Hematopoietic multipotent progenitor cell treated with erythropoietin and hydrocortisone succinate and interleukin-3 and kit ligand, for 6 days (in vitro differentiated cells): ENCODE data around the gene TRPM3.

ENCODE experiments used
- DNase-seq: peaks from one replicate; pipeline ENCODE4 v3.0.0-alpha.2; 2015

The TRPM3 gene

DNA sequence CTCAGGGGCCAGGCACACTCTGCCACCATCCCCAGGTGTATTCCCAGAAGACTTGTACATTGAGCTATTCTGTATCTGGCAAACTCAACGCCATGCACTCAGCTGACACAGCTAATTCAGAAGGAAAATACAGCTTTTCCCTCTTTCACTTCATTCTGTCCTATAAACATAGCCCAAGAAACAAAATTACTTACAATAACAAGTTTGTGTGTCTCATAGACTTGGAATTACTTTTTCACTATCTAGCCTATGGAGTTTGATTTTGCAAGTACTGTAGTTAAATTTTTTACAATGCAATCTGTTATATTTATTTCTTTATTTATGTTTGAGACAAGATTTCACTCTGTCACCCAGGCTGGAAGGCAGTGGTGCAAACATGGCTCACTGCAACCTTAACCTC, 581.9 kb downstream of the TRPM3 start:
- no peak for DNase-seq

DNA sequence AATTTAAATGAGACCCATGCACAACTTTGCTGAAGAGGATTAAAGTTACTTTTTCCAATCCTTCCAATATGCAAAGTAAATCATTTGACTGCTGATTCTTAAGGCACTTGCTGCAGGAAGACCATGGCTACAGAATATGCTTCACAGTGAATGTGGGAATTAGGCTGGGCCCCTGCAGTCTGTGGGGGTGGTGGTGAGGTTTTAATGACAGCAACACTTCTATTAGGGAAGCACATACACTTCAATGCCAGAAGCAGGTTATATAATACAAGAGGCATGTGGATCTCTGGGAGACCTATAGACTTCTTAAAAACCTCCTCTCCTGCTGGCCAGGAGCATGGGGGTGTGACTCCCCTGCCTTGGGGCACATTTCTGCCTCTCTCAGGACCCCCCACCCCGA, 582.4 kb downstream of the TRPM3 start:
- no peak for DNase-seq

DNA sequence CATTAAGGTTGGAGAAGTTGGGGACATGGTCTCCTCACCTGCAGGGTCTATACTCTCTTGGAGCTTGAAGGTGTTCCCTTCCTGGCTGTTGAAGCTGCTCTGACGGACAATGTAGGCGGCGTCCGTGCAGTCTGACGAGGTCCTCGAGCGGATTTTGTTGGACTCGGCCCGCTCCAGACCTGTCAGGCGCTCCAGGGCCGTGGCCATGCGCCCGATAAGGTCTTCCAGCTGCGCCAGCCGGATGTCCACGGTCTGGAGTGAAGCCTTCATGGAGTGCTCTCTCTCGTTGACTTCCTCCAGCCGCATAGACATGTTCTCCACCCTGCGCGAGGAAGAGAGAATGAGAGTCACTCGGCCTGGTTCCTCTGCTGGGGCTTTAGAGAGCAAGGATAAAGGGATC, 584.3 kb downstream of the TRPM3 start:
- DNase-seq = no peak

DNA sequence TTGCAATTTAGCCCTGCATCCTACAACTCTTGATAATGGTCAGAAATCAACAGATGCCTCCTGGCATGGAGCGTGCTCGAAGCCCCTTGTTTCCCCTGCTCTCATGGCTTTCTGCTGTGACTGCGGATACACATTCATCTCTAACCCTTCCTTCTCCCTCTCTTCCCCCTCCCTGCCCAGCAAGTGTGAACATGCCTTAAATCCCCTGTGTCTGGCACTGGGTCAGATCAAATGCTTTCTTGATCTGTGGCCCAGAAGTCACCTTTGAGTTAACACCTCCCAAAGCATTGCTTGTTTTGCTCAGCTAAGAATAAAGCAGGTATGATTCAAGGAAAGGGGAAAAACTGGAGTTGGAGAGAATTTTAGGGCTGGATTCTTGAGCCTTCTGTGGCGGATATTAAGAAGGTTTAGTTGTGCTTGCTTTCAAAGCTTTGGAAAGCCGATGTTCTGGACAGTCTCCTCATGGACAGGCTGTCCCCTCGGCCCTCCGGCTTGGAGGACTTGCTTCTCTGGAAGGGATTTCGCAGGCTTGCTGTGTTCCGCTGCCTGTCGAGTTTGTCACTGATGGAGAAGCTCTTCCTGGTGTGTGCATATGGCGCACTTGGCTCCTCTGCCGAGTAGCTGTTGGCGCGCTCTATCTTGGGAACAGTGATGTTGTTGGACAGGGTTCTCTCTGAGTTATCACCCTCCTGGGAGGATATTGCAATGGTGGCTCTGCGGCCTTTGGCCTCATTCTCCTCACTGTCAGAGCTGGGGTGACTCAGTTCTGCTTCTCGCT, 585.7 kb downstream of the TRPM3 start:
- DNase-seq = no peak

DNA sequence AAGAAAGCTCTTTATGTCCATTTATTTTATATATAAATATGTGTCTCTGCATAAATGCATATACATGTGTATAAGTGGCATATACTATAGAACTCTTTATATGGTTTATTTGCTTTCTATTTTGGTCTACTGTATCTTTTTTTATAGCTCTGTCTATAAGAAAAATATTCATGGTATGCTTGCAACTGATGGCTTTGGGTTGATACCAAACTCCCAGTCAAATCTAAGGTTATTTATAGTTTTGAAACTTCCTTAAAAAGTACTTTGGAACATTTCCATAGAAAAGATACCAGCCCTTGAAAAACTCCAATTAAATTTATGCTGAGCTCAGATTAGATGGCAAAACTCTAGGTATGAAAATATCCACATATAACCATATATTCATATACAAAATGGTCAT, 587.0 kb downstream of the TRPM3 start:
- no peak for DNase-seq

DNA sequence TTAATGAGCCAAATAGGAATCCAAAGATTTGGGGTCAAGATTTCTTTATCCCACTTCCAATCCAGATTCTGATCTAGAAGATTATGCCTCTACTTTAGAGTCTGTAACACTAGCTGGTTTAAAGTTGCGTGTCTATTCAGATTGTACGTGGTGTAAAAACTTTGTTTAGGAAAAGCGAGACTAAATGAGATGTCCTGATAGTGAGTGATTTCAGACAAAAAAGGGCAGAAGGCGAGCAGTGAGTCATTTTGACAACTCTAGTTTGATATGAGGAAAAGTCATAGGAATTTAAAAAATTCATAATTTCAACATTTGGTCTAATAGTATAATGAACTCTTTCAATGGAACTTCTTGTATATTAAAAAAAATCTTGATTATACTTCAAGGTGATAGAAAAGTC, 587.4 kb downstream of the TRPM3 start:
- no peak for DNase-seq

DNA sequence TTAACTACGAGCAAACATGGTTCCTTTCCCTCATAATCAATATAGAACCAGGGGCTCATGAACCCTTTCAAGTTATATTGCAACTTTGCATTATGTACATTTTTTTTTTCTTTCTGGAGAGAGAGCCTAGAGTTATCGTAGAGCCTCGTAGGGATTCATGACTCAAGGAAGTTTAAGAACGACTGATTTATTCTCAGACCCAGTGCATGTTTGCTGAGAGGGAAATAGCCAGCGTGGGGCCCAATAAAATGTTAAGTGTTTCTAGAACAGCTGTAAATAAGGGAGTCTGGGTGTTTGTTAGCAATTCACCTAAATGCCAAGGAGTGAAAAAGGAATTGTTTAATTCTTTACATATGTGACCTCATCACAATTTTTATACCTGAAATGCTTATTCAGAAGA, 587.9 kb downstream of the TRPM3 start:
- no peak for DNase-seq

DNA sequence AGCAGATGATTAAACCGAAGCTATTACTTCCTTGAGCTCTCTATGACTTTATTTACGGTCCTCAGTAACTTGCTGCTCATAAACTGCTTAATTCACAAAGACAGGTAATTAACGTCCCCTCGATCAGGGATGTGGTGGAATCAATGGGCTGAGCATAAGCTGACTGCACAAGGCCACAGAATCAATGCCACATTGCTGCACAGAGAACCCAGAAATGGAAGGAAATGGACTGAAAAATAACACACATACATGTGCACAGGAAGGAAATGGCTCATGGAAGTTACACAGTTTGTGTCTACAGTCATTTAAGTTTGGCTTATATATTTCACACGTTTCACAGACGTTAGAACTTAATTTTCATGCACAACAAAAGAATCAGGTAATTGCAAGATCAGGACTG, 588.7 kb downstream of the TRPM3 start:
- no peak for DNase-seq

DNA sequence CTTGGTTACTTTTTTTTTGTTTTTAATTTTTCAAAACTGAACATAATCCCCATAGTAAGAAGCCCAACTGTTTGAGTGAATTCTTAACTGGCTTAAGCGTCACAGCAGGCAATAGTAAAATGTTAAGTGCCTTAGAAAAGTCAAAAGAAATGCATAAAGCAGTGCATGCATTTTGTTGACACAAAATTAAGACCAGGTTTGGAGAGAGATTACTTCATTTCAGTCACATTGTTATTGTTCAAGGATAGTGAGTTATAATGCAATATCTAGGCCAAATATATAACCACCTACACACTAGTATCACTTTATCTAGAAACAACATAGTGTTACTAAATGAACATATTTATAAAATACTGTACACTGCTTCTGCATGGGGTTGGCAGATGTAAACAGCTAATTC, 590.1 kb downstream of the TRPM3 start:
- DNase-seq = no peak

DNA sequence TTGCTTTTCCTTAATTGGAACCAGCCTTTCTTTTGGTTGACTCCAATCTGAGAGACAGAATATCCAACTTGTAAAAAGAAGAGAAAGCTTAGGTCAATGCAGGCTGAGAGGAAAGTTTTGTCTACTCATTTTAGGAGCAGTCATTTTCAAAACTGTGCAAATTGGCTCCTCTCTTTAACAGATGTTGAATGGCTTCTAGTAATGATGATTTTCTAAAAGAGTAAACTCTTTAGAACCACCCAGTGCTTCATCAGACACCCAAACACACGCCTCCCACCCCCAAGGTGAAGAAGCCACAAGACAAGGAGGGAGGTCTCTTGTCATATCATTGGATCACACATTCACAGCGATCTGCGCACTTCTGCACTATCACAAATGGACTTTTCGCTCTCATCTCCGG, 590.7 kb downstream of the TRPM3 start:
- DNase-seq = no peak

DNA sequence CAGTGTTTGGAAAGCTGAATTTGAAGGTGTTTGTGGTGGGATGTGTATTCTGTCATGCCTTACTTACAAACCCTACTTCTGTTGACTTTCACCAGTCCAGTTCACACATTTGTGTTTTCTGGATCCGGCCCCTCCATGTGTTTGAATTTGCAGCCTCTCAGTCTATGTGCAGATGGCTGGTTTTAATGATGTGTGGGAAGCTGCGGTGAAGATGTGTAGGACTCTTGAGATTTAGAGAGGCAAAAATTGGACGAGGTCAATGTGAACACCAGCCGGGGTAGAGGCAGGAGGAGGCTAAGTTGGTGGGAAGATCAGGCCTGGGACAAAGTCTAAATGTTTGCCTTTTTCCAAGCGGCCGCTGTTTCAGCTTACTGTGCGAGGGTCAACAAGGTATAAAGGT, 591.6 kb downstream of the TRPM3 start:
- DNase-seq = no peak

DNA sequence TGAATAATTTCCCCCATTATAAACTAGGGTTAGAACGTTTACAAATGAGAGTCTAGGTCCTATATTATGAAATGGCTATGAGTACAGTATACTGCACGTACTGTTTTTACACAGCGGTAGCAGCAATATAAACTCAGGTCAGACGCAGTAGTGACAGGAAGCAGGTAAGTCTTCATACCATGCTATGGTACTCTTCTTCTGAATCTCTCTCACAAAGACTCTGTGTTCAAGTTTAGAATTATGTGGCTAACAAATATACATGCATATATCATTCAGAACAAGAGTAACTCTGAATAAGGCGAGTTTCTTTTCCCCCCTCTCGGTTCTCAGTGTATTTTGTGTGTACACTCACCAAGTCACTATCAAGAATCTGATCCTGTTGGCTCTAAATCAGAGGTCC, 592.0 kb downstream of the TRPM3 start:
- DNase-seq = no peak

DNA sequence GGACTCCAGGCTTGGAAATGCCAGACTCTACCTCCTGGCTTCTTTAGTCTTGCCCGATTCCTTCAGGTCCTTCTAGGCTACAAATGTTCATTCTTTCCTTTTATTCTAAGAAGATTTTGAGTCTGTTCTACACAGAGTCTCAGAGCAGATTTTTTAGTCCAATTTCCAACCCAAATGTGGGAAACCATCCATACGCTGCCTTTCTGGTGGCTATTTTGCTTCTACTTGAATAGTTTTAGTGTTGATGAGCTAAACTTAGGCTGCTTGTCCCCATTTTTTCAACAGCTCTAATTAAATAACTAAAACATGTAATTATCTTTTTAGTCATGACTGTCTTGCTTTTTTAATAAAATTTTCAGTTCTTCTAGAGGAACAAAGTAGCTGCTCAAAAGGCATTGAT, 594.5 kb downstream of the TRPM3 start:
- no peak for DNase-seq

DNA sequence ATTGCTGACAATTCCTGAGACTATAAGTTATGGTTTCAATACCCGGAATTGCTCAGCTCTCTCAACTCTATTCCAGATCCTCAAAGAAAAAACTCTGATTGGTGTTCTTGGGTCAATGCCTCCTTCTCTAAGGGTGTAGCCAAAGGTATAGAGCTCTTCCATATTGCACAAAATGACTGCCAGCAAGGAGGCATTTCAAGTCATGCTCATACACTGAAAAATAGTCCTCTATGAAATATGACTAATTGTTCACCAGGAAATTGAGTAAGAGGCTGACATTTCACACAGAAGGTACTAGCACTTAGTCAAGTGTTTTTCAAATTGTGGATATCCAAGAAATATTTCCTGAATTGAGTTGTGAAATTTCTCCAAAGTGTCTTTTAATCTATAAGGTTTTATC, 595.9 kb downstream of the TRPM3 start:
- DNase-seq = no peak

DNA sequence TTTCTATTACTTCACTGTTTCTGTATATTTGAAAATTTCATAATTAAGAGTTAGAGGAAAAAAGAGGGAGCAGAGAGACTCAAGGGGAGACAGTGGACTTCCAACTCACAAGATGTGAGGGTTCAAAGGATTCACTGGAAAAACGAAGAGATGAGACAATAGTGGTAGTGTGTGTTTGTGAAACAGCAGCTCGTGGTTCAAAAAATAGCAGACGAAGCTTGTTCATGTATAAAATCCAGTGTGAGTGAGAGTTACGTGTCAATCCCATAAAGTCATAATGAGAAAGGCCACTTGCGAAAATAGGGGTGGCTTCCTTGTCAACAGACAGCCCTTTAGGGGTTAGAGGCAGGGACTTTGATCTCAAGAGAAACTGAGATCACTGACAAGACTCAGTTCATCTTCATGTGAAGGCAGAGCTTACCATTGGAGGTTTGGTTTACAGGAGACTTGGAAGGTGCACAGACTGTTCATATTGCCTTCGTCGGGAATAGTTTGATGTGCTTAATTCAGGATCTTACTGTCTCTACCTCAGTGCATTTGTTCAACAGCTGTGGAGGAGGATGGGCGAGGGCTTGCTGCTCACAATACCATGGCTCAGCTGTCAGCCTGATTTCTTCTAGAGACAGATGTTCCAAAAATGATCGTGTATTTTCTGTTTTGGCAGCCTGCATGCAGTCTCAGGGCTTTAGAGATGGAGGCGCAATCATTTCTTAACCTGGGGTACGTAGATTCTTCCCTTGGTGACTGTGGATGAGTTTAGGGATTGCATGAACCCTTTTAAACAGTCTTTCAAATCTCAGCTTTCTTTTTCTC, 601.3 kb downstream of the TRPM3 start:
- DNase-seq = no peak

DNA sequence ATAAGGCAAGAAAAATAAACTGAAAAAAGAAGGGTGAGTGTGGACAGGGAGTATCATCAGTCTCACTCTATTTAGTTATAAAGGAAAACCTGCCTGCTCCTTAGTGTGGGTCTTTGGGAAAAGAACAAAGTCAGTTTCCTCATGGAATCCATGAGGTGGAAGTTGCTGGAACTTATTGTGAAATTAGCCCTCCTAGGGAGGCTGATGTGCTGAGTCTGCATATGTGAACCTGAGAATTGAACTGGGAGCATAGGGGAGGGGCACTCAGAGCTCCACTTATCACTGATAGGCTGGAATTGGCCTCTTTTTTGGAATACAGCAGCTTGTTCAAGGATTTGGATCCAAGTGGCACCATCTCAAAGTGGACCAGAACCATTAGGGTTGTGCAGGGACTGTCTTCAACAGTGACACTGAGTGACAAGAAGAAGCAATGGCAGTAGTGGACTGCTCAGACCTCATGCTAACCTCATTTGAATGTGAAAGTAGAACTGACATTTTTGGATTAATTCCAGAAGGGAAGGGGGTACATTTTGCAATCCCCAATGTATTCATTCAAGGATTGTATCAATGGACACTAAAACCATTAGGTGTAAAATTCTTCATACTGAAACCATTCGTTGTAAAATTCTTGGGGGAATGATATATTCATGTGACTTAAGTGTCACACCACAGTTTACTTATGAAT, 603.4 kb downstream of the TRPM3 start:
- DNase-seq = no peak

DNA sequence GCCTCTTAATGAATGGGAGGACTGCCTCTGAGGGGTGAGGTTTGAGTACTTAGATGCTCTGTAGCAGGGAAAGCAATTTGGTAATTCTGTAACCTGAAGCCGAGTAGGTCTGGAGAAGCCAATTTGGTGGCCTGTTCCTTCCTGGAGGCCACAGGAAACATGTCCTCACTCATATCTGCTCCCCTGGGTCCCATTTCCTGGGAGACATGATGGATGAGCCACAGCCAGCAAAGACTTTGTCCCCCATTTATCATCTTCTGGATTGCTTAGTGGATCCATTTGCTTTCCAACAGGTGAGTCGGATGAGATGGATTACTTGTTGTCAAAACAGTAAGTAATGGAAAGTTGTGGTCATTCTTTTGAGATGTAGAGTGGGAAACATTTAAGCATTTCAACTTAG, 607.1 kb downstream of the TRPM3 start:
- no peak for DNase-seq

DNA sequence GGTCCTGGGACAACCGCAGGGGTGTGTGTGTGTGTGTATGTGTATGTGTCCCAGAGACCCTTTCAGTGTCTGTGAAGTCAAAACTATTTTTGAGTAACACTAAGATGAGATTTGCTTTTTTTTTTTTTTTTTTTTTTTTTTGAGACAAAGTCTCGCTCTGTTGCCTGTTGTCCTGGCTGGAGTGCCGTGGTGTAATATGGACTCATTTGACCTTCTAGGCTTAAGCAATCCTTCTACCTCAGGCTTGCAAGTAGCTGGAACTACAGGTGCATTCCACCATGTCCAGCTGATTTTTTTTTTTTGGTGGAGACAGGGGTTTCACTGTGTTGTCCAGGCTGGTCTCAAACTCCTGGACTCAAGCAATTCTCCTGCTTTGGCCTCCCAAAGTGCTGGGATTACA, 609.6 kb downstream of the TRPM3 start:
- DNase-seq = no peak

DNA sequence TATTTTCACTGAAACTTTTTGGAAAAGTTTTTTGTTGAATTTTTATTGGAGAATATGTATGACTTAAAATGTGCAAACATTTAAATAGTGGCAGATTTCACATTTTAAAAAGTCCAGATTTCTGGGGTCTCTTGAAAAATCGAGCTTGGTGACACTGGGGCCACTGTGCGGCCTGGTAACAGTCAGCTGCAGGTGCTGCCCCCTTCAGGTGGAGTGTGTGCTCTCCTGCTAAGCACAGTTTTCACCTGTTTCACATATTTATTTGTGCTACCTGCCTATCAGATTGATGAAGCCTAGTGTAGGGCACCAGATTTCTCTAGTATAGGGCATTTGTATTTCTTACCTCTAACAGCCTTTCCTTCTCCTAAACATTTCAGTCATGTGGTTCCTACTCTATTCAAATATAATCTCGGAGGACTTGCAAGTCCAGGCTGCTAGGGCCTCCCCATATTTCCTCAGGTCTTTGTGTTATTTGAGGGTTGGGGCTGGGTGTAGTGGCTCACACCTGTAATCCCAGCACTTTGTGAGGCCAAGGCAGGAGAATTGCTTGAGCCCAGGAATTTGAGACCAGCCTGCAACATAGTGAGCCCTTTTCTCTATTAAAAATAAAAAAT, 611.2 kb downstream of the TRPM3 start:
- peak; percentile 81 for DNase-seq

DNA sequence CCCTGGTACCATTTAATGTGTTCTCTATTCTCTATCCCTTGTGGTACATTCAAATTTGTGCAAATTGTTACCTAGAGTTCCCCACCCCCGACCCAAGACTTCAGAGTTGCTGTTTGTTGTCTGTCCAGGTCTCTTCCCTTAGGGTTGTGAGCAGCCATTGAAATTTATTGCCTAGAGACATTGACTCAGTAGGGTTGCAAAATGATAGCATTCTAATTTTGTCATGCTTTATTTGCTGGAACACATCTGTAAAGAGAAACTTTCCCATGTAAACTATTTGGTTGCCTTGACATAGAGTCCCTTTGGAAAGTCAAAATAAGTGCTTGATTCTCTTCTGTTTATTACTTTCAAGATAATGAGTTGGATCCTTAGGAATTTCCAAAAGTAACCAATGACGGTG, 615.3 kb downstream of the TRPM3 start:
- DNase-seq = no peak

DNA sequence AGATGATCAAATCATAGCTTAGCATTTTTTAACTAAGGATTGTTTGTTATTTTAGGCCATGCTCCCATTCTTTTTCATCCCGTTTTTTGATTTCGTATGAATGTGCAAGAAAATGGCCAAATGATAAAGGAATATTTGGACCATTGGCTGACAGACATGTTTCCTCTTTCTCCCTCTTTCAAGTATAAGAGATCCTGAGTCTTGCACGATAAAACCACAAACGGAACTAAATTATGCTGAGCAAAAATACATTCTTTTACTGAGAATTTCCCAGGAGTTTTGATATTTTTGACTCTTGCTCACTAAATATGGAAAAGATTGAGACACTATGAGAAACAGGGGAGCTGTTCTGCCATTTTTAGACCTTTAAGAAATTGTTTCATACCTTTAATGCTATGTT, 616.6 kb downstream of the TRPM3 start:
- DNase-seq = no peak

DNA sequence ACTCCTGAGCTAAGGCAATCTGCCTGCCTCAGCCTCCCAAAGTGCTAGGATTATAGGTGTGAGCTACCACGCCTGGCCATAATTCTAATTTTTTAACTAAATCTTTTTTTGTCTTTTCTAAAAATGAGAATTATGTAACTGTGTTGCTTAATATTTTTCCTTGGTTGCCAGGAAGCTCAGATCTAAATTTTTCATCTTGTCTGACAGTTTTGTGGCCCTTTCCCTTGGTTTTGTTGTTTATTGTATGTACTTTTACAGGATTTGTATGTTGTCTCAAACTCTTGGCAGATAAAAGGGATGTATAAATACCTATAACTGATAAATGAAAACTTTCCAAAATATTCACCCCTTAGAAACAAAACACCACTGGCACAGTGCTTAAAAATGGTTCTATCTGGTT, 618.7 kb downstream of the TRPM3 start:
- no peak for DNase-seq

DNA sequence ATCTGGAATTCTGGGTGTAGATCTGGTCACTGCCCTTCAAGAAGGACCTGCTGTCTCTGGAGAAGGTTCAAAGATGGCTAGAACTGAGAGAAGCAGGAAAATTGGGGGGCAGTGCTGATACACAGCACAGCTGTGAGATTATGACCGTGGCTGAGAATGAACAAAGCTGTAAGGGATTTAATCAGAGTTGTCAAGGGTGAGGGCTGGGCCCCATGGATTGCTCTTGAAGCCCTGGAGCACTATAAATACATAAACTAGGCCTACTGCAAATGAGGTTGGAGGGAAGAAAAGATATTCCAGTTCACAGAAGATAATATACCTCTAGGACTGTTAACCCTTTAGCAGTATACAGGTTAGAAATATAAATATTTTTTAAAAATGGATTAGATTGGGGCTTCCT, 620.6 kb downstream of the TRPM3 start:
- DNase-seq = no peak

DNA sequence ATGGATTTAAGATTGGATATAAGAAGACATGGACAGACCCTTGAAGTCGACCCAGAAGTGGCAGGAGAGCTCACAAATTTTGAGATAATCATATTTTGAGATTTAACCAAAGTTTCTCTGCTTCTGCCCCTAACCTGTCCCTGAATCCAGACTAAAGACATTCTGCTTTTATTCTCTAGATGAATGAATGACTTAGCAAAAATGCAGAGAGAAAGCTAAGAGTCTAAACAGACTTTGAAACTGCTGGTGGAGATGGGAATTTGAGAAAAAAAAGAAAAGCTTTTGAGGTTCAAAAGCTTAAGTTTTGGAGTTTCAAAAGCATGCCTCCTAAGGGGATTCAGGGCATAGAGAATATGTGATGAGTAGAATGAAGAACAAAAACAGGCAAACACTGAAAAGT, 621.8 kb downstream of the TRPM3 start:
- no peak for DNase-seq
